22Rv1 (cell line): Measurements from ENCODE around the gene ASAH2.

Experiments used
- H3K27ac ChIP-seq: fragments of 450-650 bp; 2 replicates; pipeline ENCODE4 v1.5.1; 2017
- ZFX ChIP-seq: fragments of 450-650 bp; IDR thresholded peaks from 2 replicates; pipeline ENCODE4 v1.6.1; 2017; ENCODE audit warnings: antibody characterized with exemption, borderline replicate concordance
- TF ChIP-seq, protein P1 (sequence below): fragments of 450-650 bp; IDR thresholded peaks from 2 replicates; pipeline ENCODE4 v1.5.1; 2017; ENCODE audit warnings: mild to moderate bottlenecking

ASAH2 gene

DNA sequence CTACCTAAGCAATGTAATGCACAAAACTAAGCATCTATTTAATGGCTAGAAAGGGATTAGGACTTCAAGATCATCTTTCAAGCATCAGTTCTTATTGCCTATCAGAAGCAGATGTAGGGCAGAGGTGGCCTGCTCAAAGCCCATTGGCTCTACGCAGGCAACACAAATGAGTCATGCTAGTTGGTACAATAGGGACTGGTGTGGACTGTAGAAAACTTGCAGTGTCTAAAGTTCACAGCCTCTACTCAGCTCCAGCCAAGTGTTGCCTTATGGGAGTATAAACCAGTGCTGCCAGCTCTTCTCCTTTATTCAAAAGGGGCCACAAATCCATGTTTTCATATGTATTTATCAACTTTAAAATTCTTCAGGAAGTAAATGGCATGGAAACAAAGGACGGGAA lies 31.7 kb downstream of the ASAH2 start:
- no peak overlapping the region for H3K27ac ChIP-seq
- TF ChIP-seq, protein P1, sequence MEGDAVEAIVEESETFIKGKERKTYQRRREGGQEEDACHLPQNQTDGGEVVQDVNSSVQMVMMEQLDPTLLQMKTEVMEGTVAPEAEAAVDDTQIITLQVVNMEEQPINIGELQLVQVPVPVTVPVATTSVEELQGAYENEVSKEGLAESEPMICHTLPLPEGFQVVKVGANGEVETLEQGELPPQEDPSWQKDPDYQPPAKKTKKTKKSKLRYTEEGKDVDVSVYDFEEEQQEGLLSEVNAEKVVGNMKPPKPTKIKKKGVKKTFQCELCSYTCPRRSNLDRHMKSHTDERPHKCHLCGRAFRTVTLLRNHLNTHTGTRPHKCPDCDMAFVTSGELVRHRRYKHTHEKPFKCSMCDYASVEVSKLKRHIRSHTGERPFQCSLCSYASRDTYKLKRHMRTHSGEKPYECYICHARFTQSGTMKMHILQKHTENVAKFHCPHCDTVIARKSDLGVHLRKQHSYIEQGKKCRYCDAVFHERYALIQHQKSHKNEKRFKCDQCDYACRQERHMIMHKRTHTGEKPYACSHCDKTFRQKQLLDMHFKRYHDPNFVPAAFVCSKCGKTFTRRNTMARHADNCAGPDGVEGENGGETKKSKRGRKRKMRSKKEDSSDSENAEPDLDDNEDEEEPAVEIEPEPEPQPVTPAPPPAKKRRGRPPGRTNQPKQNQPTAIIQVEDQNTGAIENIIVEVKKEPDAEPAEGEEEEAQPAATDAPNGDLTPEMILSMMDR, result no peak
- no peak for TF ChIP-seq ZFX

DNA sequence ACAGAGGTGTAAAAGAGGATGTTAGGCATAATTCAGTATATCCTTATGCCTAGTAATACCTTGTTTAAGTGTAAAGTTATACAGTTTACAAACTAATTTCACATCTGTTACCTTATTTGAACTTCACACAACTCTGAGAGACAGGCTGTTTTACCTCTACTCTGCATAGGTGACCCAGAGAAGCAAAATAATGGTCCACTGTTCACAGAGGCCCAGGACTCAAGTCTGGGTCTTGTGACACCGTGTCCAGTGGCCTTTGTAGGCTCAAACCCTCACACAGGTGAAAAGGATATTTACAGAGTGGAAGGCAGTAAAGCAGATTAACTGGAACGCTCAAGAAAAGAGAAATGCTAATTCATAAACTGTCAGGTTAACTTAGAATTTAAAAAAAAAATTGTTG lies 32.1 kb downstream of the ASAH2 start:
- no peak overlapping the region for H3K27ac ChIP-seq
- TF ChIP-seq ZFX, result no peak
- TF ChIP-seq, protein P1, result no peak

DNA sequence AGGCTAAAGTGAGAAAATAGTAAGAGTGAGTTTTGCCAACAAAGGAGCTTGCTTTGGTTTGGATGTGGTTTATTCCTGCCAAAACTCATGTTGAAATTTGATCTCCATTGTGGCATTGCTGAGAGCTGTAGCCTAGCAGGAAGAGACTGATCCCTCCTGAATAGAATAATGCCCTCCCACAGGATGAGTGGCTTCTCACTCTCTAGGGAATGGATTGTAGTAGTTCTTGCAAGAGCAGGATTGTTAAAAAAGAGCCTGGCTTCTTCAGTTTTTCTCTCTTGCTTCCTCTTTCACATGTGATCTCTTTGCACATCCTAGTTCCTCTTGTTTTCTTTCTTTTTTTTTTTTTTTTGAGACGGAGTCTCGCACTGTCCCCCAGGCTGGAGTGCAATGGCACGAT lies 34.4 kb downstream of the ASAH2 start:
- no peak overlapping the region for H3K27ac ChIP-seq
- no peak for TF ChIP-seq ZFX
- TF ChIP-seq, protein P1, result no peak

DNA sequence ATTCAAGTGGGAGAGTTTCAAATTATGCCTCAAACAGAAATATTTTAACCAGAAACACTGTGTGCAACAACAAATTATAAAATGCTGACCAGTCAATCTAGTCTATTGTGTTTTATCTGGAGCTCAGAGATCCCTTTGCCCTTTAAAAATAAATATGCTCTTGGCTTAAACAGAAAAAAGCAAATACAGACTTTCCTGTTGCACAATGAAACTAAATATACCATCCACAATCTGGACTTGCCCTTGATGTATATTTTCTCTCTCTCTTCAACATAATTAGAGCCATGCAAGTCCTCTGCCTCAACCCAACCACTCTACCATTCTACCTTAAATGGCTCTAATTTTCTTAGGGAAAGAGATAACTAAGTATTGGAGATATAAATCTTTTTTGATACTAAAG lies 34.9 kb downstream of the ASAH2 start:
- TF ChIP-seq, protein P1, result no peak
- no peak for TF ChIP-seq ZFX
- H3K27ac ChIP-seq, result no peak overlapping the region

DNA sequence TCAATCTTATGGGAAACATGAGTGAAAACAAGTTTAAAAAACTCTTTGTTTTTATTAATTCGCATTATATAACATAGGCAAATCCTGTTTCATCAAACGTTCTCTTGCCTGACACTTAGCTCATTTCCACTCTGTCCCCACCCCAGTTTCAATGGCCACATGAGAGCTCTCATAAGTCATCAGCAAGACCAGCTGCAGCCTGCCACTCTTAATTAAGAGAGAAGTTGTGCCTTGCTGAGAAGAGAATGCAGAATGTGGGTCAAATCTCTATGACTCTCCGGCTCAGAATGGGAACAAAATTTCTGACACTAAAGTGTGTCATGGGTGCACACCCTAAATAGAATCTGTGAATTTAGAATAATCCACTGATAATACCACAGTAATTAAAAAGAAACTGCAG lies 39.6 kb downstream of the ASAH2 start:
- H3K27ac ChIP-seq, result no peak overlapping the region
- TF ChIP-seq, protein P1, result no peak
- no peak for TF ChIP-seq ZFX

DNA sequence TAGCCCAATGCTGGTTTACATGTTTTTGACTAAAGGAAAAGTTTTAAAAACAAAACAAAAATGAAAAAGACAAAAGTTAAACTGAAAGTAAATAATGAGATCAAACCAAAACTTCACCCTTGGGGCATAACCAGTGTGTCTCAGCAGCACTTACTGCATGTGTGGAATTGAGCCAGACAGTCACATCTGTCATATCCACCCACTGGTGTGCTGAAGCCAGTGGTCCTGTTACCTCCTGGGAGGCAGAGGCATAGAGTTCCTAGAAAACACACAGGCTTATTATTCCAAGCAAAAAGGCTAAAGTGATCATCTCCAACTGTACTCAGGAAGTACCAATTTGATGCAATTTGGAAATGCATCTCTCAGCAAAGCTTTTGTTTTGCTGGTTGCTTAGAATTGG lies 40.4 kb downstream of the ASAH2 start:
- H3K27ac ChIP-seq, result no peak overlapping the region
- no peak for TF ChIP-seq ZFX
- TF ChIP-seq, protein P1, result no peak
